GM19467 (cell line): ENCODE measurements around the gene RPS23.

Experiments
- ATAC-seq: cut with Tn5 transposase; IDR thresholded peaks from one replicate; pipeline ENCODE4 v1.9.1; 2021; ENCODE audit warnings: mild to moderate bottlenecking, moderate library complexity; ENCODE audit not compliant: unreplicated experiment

Gene RPS23

DNA sequence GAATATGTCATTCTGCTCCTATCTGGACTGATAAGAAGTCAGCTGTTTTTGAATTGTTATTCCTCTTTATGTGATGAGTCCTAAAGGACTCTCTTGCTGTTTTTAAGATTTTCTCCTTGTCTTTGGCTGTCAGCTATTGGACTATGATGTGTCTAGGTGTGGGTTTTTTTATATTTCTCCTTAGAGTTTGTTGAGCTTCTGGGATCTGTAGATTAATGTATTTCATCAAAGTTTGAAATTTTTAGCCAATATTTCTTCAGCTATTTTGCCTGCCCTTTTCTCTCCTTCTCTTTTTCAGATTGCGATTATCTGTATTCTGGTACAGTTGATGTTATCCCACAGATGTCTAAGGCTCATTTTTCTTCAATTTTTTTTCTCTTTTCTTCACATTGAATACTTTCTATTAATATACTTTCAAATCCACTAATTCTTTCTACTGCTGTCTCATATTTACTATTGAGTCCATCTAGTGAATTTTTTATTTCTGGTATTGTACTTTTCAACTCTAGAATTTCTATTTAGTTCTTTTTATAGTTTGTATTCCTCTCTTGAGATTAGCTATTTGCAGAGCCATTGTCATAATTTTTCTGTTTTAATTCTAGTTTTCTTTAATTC is 31.1 kb downstream of the RPS23 start:
- ATAC-seq = no peak

DNA sequence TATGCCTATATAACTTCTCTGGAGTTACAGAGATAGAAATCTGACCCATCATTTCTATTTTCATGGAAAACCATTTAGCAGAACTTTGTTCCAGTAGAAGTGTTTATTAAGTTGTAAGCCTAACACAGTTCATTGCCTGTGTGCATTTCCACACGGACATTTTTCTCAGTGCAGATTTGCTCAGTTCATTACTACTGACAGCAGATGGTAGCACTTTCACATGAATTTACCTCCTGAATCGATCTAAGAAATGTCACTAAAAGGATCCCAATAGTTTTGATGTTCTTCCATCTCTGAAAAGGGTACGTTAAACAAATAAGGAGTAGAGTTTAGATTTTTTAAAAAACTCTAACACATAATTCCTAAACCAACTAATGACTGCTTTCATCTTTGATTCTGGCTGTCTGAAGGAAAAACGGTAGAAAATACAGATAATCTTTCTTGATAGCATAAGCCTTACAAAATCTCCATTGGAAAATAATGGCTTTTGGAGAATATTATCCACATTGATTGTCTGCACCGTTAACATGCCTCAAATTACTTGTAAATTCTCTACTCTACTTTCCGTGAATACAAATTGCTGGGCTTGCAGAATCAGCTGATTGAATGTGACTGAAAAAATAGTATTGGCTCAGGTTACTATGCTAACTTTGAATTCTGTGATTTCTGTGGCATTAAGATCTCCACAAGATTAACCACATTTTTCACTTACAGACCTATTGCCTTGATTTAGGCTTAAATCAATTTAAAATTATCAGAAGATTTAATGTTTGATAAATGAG is 33.1 kb downstream of the RPS23 start:
- ATAC-seq = no peak

- no peak for ATAC-seq
Measured at GRCh38 chr5:82244151-82244550, 34.0 kb downstream of the RPS23 start.

DNA sequence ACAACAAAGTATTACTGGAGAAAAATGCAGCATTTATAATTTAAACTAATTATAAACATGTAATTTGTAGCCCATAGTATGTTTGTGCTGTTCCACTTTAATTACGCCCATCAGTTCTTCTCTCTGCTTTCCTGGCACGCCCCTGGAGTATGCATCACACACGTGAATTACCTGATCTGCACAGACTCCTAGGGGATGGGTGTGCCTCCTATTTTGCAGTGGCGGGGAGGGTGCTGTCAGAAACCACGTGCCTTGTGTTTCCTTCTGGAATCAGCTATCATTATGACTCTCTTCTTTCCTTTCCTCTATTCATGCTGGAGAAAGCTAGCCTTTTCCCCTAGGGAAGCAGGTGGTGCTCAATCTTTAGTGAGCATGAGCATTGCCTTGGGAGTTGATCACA is 43.3 kb downstream of the RPS23 start:
- no peak for ATAC-seq

GRCh38 chr5:82225525-82226172 is 52.5 kb downstream of the RPS23 start:
- ATAC-seq = peak; percentile 92
